CD14-positive monocyte (primary cell): ENCODE data around the gene OTX1. TPM values are rescaled to one million over a fixed set of nuclear protein-coding genes. Genes with fewer than 3 reads are reported as not detected.

Experiments used
- DNase-seq, 3 donors: peaks; one replicate each; pipeline ENCODE4 v3.0.0-alpha.2; 2011 to 2022
- H2AFZ ChIP-seq: 2 replicates; pipeline ENCODE4 v1.6.0; 2012; ENCODE audit warnings: mild to moderate bottlenecking, low read depth, low read length, inconsistent platforms; ENCODE audit not compliant: insufficient read depth, poor library complexity, severe bottlenecking
- H3K27ac ChIP-seq, 2 donors: 1 replicate in 1 of 2; 2 replicates in 1 of 2; pipeline ENCODE4 v1.5.1; 2012 to 2013; ENCODE audit warnings: low read length in 2 of 2, control low read depth in 1 of 2, inconsistent platforms in 1 of 2, low read depth in 1 of 2, mild to moderate bottlenecking in 1 of 2
- H3K27me3 ChIP-seq, 2 donors: one replicate each; pipeline versions ENCODE4 v1.6.0 to v1.6.1; 2011 to 2013; ENCODE audit warnings: low read length in 2 of 2; ENCODE audit not compliant: control insufficient read depth in 2 of 2, insufficient read depth in 2 of 2
- H3K36me3 ChIP-seq, 2 donors: replicated peaks in 1 of 2; 1 replicate in 1 of 2; 2 replicates in 1 of 2; pipeline versions ENCODE4 v1.5.1 to v1.6.1; 2012 to 2013; ENCODE audit warnings: low read length in 2 of 2, control low read depth in 1 of 2, inconsistent platforms in 1 of 2, mild to moderate bottlenecking in 1 of 2; ENCODE audit not compliant: insufficient read depth in 2 of 2, control insufficient read depth in 1 of 2
- H3K4me1 ChIP-seq, 2 donors: 1 replicate in 1 of 2; 2 replicates in 1 of 2; pipeline versions ENCODE4 v1.5.1 to v1.6.1; 2012 to 2013; ENCODE audit warnings: low read length in 2 of 2, control low read depth in 1 of 2, inconsistent platforms in 1 of 2, mild to moderate bottlenecking in 1 of 2, moderate library complexity in 1 of 2; ENCODE audit not compliant: insufficient read depth in 2 of 2, control insufficient read depth in 1 of 2
- H3K4me2 ChIP-seq: replicated peaks from 2 replicates; pipeline ENCODE3; 2012; ENCODE audit warnings: low read length, moderate library complexity, mild to moderate bottlenecking; ENCODE audit not compliant: poor library complexity, severe bottlenecking; ENCODE audit errors: extremely low read depth
- H3K4me3 ChIP-seq, 3 experiments: fragments of 200-600 bp in 1 of 3; sonication (generic) in 1 of 3; replicated peaks in 1 of 3; 1 replicate in 2 of 3; 2 replicates in 1 of 3; pipeline ENCODE4 v1.5.1; 2011 to 2013; ENCODE audit warnings: low read length in 3 of 3, mild to moderate bottlenecking in 3 of 3, control low read depth in 2 of 3, low read depth in 2 of 3, inconsistent platforms in 1 of 3, moderate library complexity in 1 of 3
- H3K79me2 ChIP-seq: 2 replicates; pipeline ENCODE4 v1.6.0; 2012; ENCODE audit warnings: mild to moderate bottlenecking, control low read depth, inconsistent platforms, low read length, moderate library complexity; ENCODE audit not compliant: insufficient read depth
- H3K9ac ChIP-seq: 2 replicates; pipeline ENCODE4 v1.6.0; 2017; ENCODE audit warnings: low read length, mild to moderate bottlenecking; ENCODE audit not compliant: insufficient read depth, poor library complexity, severe bottlenecking
- H3K9me3 ChIP-seq, 2 donors: replicated peaks in 1 of 2; 1 replicate in 1 of 2; 2 replicates in 1 of 2; pipeline versions ENCODE4 v1.5.1 to v1.6.1; 2012 to 2013; ENCODE audit warnings: low read length in 2 of 2, control low read depth in 1 of 2; ENCODE audit not compliant: control insufficient read depth in 1 of 2, insufficient read depth in 1 of 2
- H4K20me1 ChIP-seq: 2 replicates; pipeline ENCODE4 v1.6.0; 2012; ENCODE audit warnings: mild to moderate bottlenecking, low read length, control low read depth, moderate library complexity; ENCODE audit not compliant: insufficient read depth
- H3K27ac Mint-ChIP-seq, 7 donors: one replicate each; pipeline ENCODE4 v1.8.0; 2020; ENCODE audit warnings: mild to moderate bottlenecking in 7 of 7, mixed read lengths in 7 of 7, moderate library complexity in 6 of 7, inconsistent platforms in 2 of 7
- H3K27me3 Mint-ChIP-seq, 3 donors: one replicate each; pipeline ENCODE4 v1.8.0; 2021 to 2022; ENCODE audit warnings: low read depth in 3 of 3, mild to moderate bottlenecking in 3 of 3, mixed read lengths in 3 of 3, moderate library complexity in 3 of 3, inconsistent platforms in 1 of 3
- H3K36me3 Mint-ChIP-seq, 2 donors: one replicate each; pipeline ENCODE4 v1.8.0; 2020; ENCODE audit warnings: mixed read lengths in 2 of 2, inconsistent platforms in 1 of 2, mild to moderate bottlenecking in 1 of 2
- H3K4me1 Mint-ChIP-seq: one replicate; pipeline ENCODE4 v1.8.0; 2020; ENCODE audit warnings: mild to moderate bottlenecking, mixed read lengths
- H3K4me3 Mint-ChIP-seq, 2 donors: one replicate each; pipeline ENCODE4 v1.8.0; 2020; ENCODE audit warnings: mild to moderate bottlenecking in 2 of 2, mixed read lengths in 2 of 2, moderate library complexity in 1 of 2
- H3K9me3 Mint-ChIP-seq, 7 donors: one replicate each; pipeline ENCODE4 v1.8.0; 2020 to 2022; ENCODE audit warnings: mixed read lengths in 7 of 7, mild to moderate bottlenecking in 6 of 7, moderate library complexity in 6 of 7, inconsistent platforms in 2 of 7
- CTCF ChIP-seq: fragments of 200-600 bp; IDR thresholded peaks from one replicate; pipeline ENCODE4 v1.8.0; 2022; ENCODE audit warnings: antibody characterized with exemption, mild to moderate bottlenecking
- WGBS: methylation state at CpG from one replicate; pipeline ENCODE4 v1.1.5; 2013; ENCODE audit warnings: missing lambda C conversion rate; ENCODE audit not compliant: insufficient coverage; 5-methylcytosine and 5-hydroxymethylcytosine counted together
- intact Hi-C, 2 donors: fragments of 100-400 bp; cut with micrococcal nuclease; formaldehyde crosslinking; loops; one replicate each; pipeline versions ENCODE4 v1.15.0 to v1.15.1; 2023
- polyA plus RNA-seq, 3 donors: library from polyadenylated mRNA; depleted of rRNA in 1 of 3; unstranded in 2 of 3; stranded (reverse) in 1 of 3; fragments of 300-500 nt in 2 of 3; fragments of >200 nt in 1 of 3; fragmentation: Illumina TruSeq in 2 of 3; gene quantifications; 1 replicate in 2 of 3; 2 replicates in 1 of 3; pipeline ENCODE4 v1.2.3, GENCODE V29; 2012 to 2021

OTX1 gene
- polyA plus RNA-seq, 3 donors, result not detected

DNA sequence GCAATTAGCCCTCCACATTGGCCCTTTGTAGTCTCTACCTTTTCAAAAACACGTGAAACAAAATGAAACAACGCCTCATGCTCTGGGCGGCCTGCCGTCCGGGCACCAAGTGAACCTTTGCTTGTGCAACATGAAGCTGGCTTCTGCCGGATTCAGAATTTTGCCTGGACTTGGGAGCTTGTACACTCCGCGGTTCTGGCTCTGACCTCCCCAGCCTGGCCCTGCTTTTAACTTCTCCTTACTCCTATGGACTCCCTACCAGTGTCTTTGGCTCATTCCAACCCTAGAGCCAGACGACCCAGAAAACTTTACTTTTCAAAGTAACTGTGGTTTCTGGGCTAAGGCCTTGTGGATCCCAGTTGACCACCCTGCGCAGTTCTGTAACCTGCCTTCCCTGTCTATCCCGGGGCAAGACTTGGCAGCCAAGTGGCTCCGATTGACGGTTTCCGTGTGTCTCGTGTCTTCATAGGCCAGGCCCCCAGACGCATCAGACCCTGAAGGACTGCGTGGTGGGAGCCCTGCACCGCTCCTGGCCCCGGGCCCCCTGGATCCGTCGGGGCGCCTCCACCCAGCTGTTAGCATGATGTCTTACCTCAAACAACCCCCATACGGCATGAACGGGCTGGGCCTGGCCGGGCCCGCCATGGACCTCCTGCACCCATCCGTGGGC is 1.9 kb downstream of the OTX1 start:
- Histone ChIP-seq H3K4me2 (no peak overlapping the region), H3K9me3 (peaks cover 6 to 60% of the 10 kb centered on the region in 2 donors), H3K79me2 (no peaks in the 10 kb centered on the region), H4K20me1 (no peaks in the 10 kb centered on the region), H3K27ac (no peak overlapping the region), H3K4me3 (no peak overlapping the region), H3K36me3 (no peaks in the 10 kb centered on the region), H3K4me1 (peaks cover 51 to 87% of the 10 kb centered on the region in 2 donors), H3K9ac (no peak overlapping the region), H3K27me3 (peaks cover 92 to 96% of the 10 kb centered on the region in 2 donors), H2AFZ (no peak overlapping the region)
- H3K27me3 Mint-ChIP-seq, result peaks cover 92 to 99% (median 96%) of the 10 kb centered on the region in 3 donors
- intact Hi-C loops, result no loop called here
- DNase-seq, result no peak
- peaks cover 85% of the 10 kb centered on the region for H3K4me1 Mint-ChIP-seq
- peaks cover 17 to 27% of the 10 kb centered on the region in 2 donors for H3K36me3 Mint-ChIP-seq
- WGBS, result 15% methylated on average over 27 of the region's 27 CpGs
- no peak for TF ChIP-seq CTCF
- H3K9me3 Mint-ChIP-seq, result peaks cover 0 to 58% (median 36%) of the 10 kb centered on the region in 7 donors
- H3K27ac Mint-ChIP-seq, result no peak overlapping the region
- H3K4me3 Mint-ChIP-seq, result peak overlapping the region in 1 of 2 donors; percentile 97

- H3K9me3 ChIP-seq, result peaks cover 6 to 61% of the 10 kb centered on the region in 2 donors
- H3K4me1 ChIP-seq, result peaks cover 53 to 87% of the 10 kb centered on the region in 2 donors
- H3K4me3 ChIP-seq, result peak overlapping the region in 1 of 3 experiments; percentile 68
- Mint-ChIP-seq H3K27ac (no peak overlapping the region), H3K9me3 (peaks cover 0 to 54% (median 40%) of the 10 kb centered on the region in 7 donors), H3K4me1 (peaks cover 84% of the 10 kb centered on the region), H3K36me3 (peaks cover 16 to 31% of the 10 kb centered on the region in 2 donors), H3K4me3 (peak overlapping the region; percentile 6 to 97), H3K27me3 (peaks cover 92 to 99% (median 96%) of the 10 kb centered on the region in 3 donors)
- no peak for DNase-seq
- H3K79me2 ChIP-seq, result no peaks in the 10 kb centered on the region
- WGBS, result 8% methylated on average over 24 of the region's 34 CpGs
- peaks cover 92 to 96% of the 10 kb centered on the region in 2 donors for H3K27me3 ChIP-seq
- no peak overlapping the region for H3K27ac ChIP-seq
- TF ChIP-seq CTCF, result no peak
- H3K9ac ChIP-seq, result no peak overlapping the region
- intact Hi-C loops, result no loop called here
- peak overlapping the region; percentile 77 for H3K4me2 ChIP-seq
- no peaks in the 10 kb centered on the region for H4K20me1 ChIP-seq
- H3K36me3 ChIP-seq, result no peaks in the 10 kb centered on the region
- H2AFZ ChIP-seq, result no peak overlapping the region
These were observed 2.7 kb downstream of the OTX1 start for GRCh38 chr2:63053081-63053888.
